HG03280 (cell line): ENCODE measurements around the gene OR7G3.

Source experiments
- ATAC-seq: cut with Tn5 transposase; IDR thresholded peaks from one replicate; pipeline ENCODE4 v1.9.1; 2021; ENCODE audit warnings: mild to moderate bottlenecking, moderate library complexity; ENCODE audit not compliant: unreplicated experiment

OR7G3 gene

GRCh38 chr19:9109959-9110358 is 16.8 kb downstream of the OR7G3 start:
- no peak for ATAC-seq

- ATAC-seq: no peak
Observed at GRCh38 chr19:9107375-9107774, 19.4 kb downstream of the OR7G3 start, which contains the start of gene OR7G2. Gene OR7G2 (minus strand): TSS chr19:9107475. CDS start chr19:9103243, 4,232 bp downstream.

GRCh38 chr19:9086761-9087160 is 40.0 kb downstream of the OR7G3 start, which contains the start of gene OR1M1:
Gene OR1M1 (plus strand): TSS chr19:9087061. CDS start chr19:9093245, 6,184 bp downstream.
- no peak for ATAC-seq

GRCh38 chr19:9078651-9079050 is 48.1 kb downstream of the OR7G3 start:
- no peak for ATAC-seq

- no peak for ATAC-seq
Observed at GRCh38 chr19:9076901-9077300, 49.8 kb downstream of the OR7G3 start.
